ENCODE data around the gene FA2H. TPM values are rescaled to one million over a fixed set of nuclear protein-coding genes. Genes with fewer than 3 reads are reported as not detected.

FA2H gene
- total and polyA plus RNA-seq, 7 donors = 0.71 to 31.0 (median 6.0) TPM; not detected in 2

DNA sequence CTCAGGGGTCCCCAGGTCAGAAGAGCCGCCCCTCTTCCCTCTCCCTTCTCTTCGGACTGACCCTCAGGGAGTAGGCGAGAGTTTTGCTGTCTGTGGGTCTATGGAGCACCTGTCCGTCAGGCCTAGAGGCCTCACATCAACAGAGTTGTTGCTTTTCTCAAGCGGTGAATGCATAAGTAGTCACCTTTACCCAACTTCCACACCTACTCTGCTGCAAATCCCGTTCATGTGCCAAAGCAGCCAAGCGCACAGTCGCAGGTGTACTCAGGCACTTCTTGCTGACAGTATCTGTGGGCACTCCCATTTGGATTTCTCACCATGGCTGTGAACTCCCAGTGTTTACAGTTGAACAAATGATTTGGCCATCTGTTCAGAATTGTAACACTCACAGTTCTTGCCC lies 4.0 kb upstream of the FA2H start:
- intact Hi-C loops (cut with DNase I) = no loop called here
- no peaks in the 10 kb centered on the region for H3K9me3 ChIP-seq
- TF ChIP-seq POLR2AphosphoS5 (IDR thresholded peaks at IDR 0.05) (no peak), EP300 (IDR thresholded peaks at IDR 0.05) (no peak), CTCF (IDR thresholded peaks at IDR 0.05) (no peak), POLR2A (IDR thresholded peaks at IDR 0.05) (no peak)
- H3K27me3 ChIP-seq = peaks cover 0 to 18% (median 0%) of the 10 kb centered on the region in 3 donors
- no peak overlapping the region for H3K27ac ChIP-seq
- no peak for DNase-seq
- H3K36me3 ChIP-seq = no peaks in the 10 kb centered on the region
- WGBS, 2 donors = 20 to 77% methylated on average over 8 of the region's 8 CpGs
- no peak overlapping the region for H3K4me3 ChIP-seq
- H3K4me1 ChIP-seq = peaks cover 0 to 14% (median 13%) of the 10 kb centered on the region in 4 donors

DNA sequence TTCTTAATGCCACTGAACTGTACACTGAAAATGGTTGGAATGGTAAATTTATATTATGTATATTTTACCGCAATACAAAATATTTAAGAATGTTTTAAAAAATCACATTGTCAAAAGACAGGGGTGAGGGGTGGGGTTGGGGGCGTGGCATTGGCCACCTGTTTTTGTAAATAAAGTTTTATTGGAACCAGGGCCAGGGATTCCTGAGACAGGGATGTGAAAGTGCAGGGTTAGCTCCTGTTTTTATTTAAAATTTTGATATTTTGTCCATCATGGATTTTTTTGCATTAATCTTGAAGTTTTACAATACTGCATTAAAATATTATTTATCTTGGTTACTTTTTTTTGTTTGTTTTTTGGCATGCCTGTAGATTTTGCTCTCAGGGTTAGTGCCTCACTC lies 2.3 kb upstream of the FA2H start:
- H3K36me3 ChIP-seq = no peaks in the 10 kb centered on the region
- no peaks in the 10 kb centered on the region for H3K9me3 ChIP-seq
- WGBS, 2 donors = 89 to 94% methylated on average over 2 of the region's 2 CpGs
- H3K4me3 ChIP-seq = no peak overlapping the region
- DNase-seq = no peak
- no peak overlapping the region for H3K27ac ChIP-seq
- TF ChIP-seq POLR2AphosphoS5 (IDR thresholded peaks at IDR 0.05) (no peak), EP300 (IDR thresholded peaks at IDR 0.05) (no peak), CTCF (IDR thresholded peaks at IDR 0.05) (no peak), POLR2A (IDR thresholded peaks at IDR 0.05) (no peak)
- peaks cover 0 to 34% (median 0%) of the 10 kb centered on the region in 3 donors for H3K27me3 ChIP-seq
- H3K4me1 ChIP-seq = peaks cover 0 to 14% (median 13%) of the 10 kb centered on the region in 4 donors
- intact Hi-C loops (cut with DNase I) = no loop called here

DNA sequence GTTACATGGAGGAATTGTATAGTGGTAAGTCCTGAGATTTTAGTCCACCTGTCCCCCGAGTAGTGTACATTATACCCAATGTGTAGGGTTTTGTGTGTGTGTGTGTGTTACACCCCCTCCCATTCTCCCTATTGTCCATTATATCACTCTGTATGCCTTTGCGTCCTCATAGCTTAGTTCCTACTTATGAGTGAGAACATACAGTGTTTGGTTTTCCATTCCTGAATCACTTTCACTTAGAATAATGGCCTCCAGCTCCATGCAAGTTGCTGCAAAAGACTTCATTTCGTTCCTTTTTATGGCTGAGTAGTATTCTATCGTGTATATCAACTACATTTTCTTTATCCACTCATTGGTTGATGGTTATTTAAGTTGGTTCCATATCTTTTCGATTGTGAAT lies 635 bp upstream of the FA2H start:
- intact Hi-C loops (cut with DNase I) = no loop called here
- Histone ChIP-seq H3K9me3 (no peaks in the 10 kb centered on the region), H3K27ac (no peak overlapping the region), H3K36me3 (no peaks in the 10 kb centered on the region), H3K27me3 (peaks cover 0 to 38% (median 0%) of the 10 kb centered on the region in 3 donors), H3K4me3 (peak overlapping the region in 3 of 4 donors; percentile 39 to 54 (median 46)), H3K4me1 (peaks cover 0 to 14% (median 13%) of the 10 kb centered on the region in 4 donors)
- DNase-seq = no peak
- TF ChIP-seq POLR2A (IDR thresholded peaks at IDR 0.05) = no peak
- TF ChIP-seq EP300 (IDR thresholded peaks at IDR 0.05) = no peak
- no peak for TF ChIP-seq POLR2AphosphoS5 (IDR thresholded peaks at IDR 0.05)
- TF ChIP-seq CTCF (IDR thresholded peaks at IDR 0.05) = no peak
- 48 to 72% methylated on average over 5 of the region's 5 CpGs for WGBS, 2 donors

DNA sequence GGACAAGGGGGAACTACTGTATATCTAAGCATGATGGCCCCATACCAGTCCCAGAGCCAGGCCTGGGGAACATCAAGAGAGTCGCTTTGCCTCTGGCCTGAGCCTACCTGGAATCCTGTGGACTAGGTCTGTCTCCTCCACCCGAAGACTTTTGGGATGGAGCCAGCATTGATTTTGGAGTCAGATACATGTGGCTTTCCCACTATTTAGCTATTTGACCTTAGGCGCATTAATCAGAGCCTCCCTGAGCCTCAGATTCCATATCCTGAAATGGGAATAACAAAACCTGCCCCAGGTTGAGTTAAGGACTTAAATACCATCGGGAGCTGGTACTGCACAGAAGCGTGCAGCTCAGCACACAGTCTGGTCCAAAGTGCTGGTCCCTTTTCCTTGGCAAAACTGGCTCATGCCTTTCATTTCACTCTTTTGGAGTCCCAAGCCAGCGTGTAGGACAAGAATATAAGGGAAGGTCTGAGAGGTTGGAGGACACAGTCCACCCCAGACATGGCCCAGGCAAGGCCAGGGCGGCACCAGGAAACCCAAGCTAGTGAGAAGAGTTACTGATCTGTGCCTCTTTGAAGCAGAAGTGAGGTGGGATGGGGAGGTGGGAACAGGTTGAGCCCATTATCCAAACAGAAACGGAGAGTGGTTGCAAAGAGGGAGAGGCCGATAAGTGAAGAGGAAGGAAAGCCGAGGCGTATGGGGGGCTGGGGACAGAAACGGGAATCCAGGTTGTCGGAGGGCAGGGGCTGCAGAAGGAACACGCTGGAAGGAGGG lies 986 bp downstream of the FA2H start:
- H3K9me3 ChIP-seq = no peaks in the 10 kb centered on the region
- TF ChIP-seq POLR2AphosphoS5 (IDR thresholded peaks at IDR 0.05) (no peak), POLR2A (IDR thresholded peaks at IDR 0.05) (no peak), CTCF (IDR thresholded peaks at IDR 0.05) (no peak), EP300 (IDR thresholded peaks at IDR 0.05) (no peak)
- no peak for DNase-seq
- WGBS, 2 donors = 17 to 44% methylated on average over 14 of the region's 14 CpGs
- peak overlapping the region in 3 of 4 donors; percentile 39 to 54 (median 46) for H3K4me3 ChIP-seq
- intact Hi-C loops (cut with DNase I) = no loop called here
- peak overlapping the region in 1 of 4 donors; percentile 32 for H3K27ac ChIP-seq
- peaks cover 0 to 38% (median 0%) of the 10 kb centered on the region in 3 donors for H3K27me3 ChIP-seq
- peaks cover 0 to 14% (median 13%) of the 10 kb centered on the region in 4 donors for H3K4me1 ChIP-seq
- H3K36me3 ChIP-seq = no peaks in the 10 kb centered on the region

All from sigmoid colon (tissue), 7 donors.